HG02798 (cell line): ENCODE measurements around the gene FCHSD2.
"Not testable (repeated sequence)": the region's sequence is repeated elsewhere in the genome, so short reads cannot be mapped to it uniquely, and the experiment has no call there.

Source experiments
- ATAC-seq: cut with Tn5 transposase; IDR thresholded peaks from one replicate; pipeline ENCODE4 v1.9.1; 2021; ENCODE audit warnings: mild to moderate bottlenecking; ENCODE audit not compliant: unreplicated experiment, poor library complexity

Gene FCHSD2

DNA sequence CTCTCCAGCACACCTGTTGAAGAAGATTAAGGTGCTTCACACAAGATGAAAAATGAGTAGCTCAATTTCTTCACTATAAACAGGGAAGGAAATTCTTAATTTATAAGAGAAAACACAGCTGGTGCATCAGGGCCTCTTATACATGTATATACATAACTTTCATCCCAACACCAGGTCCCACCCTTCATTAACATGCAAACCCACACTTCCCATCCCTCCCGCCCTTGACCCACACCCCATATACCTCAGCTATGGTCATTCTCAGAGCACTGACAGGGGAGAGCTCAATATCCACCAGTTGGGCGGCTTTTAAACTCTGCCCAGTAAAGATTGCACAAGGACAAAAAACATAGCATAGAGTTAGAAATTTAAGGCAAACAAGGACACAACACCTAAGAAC, 242.1 kb downstream of the FCHSD2 start:
- ATAC-seq: no peak

DNA sequence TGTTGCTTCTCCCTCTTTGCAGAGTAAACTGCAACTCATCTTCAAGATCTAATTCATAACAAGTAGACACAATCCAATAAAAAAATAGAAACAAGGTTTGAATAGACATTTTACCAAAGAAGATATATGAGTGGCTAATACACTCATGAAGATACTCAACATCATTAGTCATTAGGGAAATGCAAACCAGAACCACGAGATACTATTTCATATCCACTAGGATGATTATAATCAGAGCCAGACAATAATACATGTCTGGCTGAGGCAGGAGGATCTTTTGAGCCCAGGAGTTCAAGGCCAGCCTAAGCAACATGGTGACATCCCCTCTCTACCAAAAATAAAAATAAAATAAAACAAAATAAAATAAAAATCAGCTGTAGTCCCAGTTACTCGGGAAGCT, 242.9 kb downstream of the FCHSD2 start:
- ATAC-seq: no peak

DNA sequence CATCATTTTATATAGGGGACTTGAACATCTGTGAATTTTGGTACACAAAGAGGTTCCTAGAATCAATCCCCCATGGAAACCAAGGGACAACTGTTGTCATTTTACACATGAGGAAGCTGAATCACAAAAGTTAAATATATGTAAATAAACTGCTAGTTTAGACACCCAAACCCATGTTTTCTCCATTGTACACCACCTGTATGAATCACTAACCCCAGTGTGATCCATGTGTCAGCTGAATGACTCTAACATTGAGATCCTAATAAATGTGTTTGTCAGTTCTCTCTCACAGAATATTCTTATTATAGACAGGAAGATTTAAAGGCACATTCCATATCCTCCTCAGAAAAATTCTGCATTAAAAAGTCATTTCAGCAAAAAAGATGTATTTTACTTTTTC, 244.6 kb downstream of the FCHSD2 start:
- ATAC-seq: no peak

DNA sequence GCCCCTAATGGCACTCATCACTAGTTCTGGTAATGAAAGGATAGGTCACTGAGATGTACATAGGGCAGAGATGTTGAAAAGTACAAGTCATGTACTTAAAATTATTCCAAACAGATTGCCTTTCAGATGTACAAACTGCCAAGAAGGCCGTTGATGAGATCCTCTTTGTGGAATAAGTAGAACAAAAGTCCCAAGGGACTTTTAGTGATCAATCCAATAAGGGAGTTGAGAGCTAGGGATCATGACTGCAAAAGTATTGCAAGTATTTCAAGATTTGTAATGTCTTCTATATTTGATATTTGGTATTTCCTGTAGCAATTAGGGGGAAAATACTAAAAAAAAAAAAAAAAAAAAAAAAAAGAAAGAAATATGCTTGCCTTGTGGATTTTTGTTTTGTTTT, 245.7 kb downstream of the FCHSD2 start:
- no peak for ATAC-seq

DNA sequence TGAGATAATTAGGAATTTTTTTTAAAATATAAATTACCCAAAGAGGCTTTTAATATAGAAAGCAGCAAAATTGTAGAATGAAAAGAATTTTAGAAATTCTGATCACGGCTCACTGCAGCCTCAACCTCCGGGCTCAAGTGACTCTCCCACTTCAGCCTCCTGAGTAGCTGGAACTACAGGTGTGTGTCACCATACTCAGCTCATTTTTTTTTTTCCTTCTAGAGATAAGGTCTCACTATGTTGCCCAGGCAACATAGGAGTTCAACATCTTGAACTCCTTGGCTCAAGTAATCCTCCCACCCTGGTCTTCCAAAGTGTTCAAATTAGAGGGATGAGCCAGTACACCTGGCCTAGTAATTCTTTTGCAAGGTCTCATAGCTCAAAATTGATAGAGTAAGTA, 251.2 kb downstream of the FCHSD2 start:
- ATAC-seq: no peak

DNA sequence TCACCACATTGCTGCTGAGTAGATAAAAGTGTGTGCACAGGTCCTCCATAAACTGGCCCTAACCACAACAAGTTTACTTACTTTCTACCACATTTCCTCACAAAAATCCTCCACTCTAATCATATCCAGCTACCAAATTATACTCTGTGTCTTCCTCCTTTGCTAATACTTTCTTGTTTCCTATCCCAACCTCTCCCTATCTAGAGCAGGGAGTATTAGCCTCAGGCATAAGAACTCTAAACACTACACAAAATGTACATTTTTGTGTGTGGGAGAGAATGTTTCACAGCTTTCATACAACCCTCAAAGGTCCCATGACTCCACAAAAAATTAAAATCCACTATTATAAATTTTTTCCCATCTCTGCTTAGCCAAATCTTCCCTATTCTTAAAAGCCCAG, 255.5 kb downstream of the FCHSD2 start:
- no peak for ATAC-seq

DNA sequence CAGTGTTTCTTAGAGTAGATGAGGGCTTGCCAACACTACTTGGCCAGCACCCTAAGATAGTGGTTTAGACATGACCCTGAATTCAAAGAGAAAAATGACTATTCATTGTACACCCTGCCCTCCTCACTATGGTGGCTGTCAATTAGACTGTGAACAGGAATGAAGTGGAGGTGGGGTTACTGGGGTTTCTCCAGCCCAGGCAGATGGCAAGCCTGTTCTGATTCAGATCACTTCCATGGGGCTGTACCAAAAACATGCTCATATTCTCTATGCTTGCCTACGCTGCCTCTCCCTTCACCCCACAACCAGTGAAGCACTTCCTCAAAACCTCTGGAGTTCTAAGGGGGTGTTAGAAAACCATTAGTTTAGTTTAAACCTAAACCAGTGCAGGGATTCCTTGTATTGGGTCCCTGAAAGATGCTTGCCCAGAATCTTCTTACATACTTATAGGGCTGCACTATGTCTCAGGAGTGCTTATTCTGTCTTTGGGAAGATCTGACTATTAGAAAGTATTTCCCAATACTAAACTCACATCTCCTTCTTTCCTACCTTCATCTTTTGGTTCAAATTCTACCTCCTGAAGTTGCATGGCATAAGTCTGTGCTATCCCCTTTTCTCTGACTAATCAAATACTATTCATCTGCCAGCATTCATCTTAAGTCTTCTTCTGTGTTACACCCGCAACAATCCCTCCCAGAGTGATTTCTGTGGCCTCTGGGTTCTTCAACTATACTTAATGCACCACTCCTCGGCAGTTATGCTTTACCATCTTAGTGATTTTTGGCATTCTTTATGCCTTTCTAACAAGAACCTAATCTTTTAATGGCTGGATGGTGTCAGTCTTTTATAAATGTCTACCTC, 256.1 kb downstream of the FCHSD2 start:
- no peak for ATAC-seq

DNA sequence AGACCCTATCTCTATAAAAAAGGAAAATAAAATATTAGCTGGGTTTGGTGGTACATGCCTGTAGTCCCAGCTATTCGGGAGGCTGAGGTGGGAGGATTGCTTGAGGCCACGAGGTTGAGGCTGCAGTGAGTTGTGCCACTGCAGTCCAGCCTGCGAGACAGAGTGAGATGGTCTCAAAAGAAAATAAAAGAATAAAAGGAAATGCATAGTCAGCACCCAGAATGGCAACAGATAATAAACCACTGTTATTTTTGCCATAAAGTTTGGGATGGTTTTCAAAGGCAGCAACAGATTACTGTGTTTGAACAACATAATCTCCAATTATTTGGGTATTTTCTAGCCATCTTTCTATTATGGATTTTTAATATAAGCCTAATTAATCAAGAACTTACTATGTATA, 266.0 kb downstream of the FCHSD2 start:
- ATAC-seq: no peak

DNA sequence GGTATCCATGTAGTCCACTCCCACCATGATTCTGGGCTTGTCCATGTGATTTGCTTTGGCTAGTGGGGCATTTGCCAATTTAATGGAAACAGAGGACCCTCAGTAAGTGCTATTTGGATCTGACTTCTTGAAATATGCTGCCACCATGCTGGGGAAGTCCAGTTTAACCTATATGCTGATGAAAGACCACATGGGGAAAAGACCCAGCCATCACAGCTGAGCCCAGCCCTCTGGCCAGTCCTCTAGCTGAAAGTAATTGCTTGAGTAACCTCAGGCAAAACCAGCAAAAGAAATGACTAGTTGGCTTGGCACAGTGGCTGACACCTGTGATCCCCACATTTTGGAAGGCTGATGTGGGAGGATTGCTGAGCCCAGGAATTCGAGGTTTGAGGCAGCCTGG, 266.4 kb downstream of the FCHSD2 start:
- ATAC-seq: no peak

DNA sequence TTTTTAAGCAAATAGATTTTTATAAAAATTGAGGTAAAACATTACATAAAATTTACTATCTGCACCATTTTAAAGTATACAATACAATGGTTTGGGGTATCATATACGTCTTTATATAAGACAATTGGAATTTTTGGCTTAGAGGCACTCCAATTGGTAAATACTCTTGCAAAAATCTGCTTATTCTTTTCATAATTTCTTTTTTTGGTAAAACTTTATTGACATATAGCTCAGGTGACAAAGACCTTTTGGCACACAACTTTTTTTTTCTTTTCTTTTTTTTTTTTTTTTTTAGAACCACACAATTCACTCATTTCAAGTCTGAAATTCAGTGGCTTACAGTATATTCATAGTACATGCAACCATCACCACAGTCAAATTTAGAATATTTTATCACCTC, 270.1 kb downstream of the FCHSD2 start:
- ATAC-seq: no peak

DNA sequence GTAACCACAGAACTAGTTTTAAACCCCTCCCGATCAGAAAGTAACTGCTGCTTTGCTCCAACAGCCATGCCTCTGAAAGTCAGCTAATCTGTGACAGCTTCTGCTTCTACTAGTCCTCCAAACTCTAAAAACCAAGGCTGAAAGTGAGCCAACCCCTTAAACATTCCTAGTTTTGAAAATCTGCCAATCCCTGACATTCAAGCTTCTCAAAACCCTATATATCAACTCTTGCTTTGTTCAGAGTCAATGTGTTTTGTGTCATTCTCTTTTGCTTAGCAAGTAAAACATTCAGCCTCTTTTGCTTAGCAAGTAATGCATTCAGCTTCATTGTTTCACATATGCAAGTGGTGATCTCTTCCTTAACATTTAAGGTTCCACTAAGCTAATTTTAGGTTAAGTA, 271.0 kb downstream of the FCHSD2 start:
- ATAC-seq: no peak

DNA sequence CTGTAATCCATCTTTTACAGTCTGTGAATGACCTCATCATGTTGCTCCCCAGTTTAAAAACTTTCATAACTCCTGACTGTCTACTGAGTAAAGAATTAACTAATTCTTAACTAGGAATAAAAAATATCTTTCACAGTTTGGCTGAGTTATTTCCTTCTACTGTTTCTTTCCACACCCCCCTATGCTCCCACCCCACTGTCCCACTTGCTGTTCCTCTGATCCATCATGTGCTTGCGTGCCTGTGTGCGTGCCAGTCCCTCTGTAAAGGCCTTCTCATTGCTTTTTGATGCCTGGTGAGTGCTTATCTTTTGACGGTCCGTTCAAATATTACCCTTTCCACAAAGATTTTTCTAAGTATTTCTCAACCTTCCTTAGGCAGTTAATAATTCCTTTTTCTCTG, 272.3 kb downstream of the FCHSD2 start:
- ATAC-seq: no peak

DNA sequence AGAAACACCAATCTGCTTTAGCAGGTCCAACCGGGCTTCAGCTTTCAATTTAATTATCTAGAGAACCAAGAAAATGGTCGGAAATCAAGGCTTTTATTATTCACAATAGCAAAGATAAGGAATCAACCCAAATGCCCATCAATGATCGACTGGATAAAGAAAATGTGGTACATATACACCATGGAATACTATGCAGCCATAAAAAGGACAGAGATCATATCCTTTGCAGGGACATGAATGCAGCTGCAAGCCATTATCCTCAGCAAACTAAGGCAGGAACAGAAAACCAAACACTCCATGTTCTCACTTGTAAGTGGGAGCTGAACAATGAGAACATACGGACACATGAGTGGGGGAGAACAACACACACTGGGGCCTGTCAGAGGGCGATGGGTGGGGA, 274.1 kb downstream of the FCHSD2 start:
- ATAC-seq: no peak

DNA sequence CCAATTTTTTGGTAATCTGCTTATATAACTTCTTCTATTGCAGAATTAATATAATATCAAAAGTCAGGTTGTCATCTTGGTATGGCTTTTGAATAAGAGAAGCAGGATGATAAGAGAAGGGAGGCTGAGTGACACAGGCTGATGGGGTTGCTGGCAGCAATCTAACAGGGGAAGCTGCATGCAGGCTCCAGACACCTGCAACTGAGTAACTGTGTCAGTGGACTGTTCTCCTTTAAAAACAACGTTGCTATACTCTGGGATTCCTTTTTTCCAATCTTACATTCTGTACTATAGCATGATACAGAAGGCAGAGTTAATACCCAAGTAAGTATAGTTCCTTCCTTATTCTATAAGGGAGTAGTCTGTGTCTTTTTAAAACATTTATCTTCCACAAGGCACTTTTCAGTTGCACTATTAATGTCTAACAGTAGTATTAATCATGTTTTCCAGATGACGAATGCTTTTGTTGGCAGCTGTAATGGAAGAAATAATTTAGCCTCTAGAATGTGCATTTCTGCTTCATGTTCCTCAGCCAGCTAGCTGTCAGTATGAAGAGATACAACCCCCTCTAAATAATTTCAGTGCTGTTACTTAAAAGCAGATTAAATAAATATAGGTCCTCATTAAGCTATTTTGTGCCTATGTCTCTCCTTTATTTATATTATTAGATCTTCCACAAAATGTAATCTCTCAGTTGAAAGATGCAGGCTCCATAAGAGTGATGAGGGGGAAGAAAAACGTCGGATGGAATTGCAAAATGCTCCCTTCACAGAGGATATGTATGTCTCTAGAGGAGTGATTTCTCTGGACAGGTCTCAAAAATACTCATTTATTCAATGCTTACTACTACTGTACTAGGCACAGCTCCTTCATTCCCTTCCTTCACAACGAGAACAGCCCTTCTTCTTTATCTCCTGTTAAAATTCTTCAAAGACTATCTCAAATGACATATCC, 277.1 kb downstream of the FCHSD2 start:
- ATAC-seq: no peak

DNA sequence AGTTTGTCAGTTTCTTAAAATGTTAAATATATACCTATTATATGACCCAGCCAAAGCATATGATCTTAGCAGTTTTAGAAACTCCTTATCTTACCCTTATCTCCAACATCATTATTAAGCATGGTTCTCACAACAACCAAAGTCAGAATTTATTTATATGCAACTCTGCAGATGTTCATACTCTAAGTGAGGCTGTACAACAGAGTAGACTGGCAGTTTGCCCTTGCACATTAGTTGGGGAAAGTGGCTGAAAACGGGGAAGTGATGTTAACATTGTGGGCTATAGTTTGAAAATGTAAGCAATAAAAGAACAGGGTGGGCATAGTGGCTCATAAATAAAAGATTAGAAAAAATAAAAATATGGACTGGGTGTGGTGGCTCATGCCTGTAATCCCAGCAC, 278.2 kb downstream of the FCHSD2 start:
- no peak for ATAC-seq

DNA sequence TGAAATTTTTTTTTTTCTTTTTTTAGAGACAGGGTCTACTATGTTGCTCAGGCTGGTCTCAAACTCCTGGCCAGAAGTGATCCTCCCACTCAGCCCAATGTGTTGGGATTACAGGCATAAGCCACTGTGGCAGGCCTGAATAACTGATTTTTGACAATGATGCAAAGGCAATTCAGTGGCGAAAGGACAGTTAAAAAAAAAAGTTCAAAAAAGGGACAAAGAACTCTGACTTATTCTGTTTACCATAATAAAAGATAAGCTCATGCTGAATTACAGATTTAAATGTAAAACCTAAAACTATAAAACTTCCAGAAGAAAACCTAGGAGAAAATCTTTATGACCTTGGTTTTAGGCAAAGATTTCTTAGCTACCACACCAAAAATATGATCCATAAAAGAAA, 279.0 kb downstream of the FCHSD2 start:
- ATAC-seq: no peak

DNA sequence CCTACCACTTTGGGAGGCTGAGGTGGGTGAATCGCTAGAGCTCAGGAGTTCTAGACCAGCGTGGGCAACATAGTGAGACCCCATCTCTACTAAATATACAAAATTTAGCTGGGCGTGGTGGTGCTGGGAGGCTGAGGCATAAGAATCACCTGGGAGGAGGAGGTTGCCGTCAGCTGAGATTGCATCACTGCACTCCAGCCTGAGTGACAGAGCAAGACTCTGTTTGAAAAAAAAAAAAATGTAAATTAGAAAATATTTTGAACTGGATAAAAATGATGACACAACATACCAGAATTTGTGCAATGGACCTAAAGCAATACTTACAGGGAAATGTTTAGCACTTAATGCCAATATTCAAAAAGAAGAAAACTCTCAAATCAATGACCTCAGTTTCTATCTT, 281.5 kb downstream of the FCHSD2 start:
- ATAC-seq: no peak

DNA sequence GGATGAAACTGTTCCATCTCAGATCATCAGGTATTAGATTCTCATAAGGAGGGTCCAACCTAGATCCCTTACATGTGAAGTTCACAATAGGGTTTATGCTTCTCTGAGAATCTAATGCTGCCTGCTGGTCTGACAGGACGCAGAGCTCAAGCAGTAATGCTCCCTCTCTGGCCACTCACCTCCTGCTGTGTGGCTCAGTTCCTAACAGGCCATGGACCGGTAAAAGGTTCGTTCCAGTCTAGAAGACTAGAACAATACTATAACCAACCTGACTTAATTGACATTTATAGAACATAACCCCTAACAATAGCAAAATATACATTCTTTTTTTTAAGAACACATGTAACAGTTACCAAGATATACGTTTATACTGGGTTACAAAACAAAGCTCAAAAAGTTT, 282.1 kb downstream of the FCHSD2 start:
- no peak for ATAC-seq

DNA sequence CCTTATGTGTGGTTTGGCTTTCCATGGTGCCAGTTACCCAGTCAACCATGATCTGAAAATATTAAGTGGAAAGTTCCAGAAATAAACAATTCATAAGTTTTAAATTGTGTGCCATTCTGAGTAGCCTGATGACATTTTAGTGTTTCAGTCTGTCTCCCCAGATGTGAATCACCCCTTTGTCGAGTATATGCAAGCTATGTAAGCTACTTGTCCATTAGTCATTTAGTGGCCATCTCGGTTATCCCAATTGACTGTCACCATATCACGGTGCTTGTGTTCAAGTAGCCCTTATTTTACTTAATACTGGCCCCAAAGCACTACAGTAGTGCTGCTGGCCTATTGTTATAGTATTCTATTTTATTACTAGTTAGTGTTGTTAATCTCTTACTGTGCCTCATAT, 283.0 kb downstream of the FCHSD2 start:
- no peak for ATAC-seq

DNA sequence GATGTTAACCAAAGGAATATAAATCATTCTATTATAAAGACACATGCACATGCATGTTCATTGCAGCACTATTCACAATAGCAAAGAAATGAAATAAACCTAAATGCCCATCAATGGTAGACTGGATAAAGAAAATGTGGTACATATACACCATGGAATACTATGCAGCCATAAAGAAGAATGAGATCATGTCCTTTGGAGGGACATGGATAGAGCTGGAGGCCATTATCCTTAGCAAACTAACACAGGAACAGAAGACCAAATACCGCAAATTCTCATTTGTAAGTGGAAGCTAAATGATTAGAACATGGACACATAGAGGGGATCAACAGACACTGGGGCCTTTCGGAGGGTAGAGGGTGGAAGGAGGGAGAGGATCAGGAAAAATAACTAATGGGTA, 283.9 kb downstream of the FCHSD2 start:
- ATAC-seq: not testable (repeated sequence)

DNA sequence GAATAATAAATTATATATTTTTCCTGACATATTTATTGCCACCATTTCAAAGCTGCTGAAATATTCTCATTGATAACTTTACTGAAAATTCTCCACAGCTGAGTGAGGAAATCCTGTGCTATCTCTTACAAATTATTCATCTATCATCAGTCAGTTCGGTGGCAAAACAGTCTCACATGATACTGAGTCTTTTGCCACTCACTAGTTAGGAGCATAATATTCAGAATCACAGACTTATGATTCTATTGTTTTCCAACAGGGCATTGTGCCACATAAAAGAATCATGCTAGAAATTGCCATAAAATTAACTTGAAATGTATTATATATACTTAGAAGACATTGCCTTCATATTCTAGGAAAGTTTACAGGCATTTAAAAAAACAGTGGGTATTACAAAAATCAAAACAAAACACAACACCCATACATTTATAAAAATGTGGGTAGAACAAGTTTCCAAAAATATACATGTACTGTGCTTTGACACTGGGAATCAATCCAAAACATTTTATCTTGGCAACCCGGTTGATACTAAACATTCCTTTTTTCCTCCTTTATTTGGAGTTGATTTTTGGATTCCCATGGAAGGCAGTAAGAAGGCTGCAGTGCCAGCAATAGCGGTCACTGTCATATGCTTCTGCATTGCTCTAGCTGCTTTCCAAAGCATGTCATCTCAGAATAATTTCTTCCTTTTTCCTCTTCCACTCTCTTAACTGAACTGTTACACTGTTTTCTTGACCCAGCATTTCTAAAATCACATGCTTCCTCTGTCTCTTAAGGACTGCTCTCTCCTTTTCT, 285.4 kb downstream of the FCHSD2 start:
- ATAC-seq: no peak
